H1 (cell line): Measurements from ENCODE around the gene RNF5. TPM values are rescaled to one million over a fixed set of nuclear protein-coding genes. Genes with fewer than 3 reads are reported as not detected.

Experiments used
- CTCF ChIA-PET: fragments of 300-600 bp; sonication (Branson Sonifier 250); formaldehyde crosslinking; loops from one replicate; lab custom pipeline; 2021; ENCODE audit not compliant: partially characterized antibody; lab: Charles Lee
- POLR2A ChIA-PET: fragments of 300-600 bp; sonication (Branson Sonifier 250); formaldehyde crosslinking; loops from one replicate; lab custom pipeline; 2021; ENCODE audit warnings: inconsistent platforms; ENCODE audit not compliant: partially characterized antibody; lab: Charles Lee
- DNase-seq, 2 experiments: peaks; one replicate each; pipeline versions ENCODE4 v3.0.0 to v3.0.0-alpha.2; 2010 to 2022; ENCODE audit warnings: low spot score in 2 of 2, low read depth in 1 of 2, mixed read lengths in 1 of 2
- FAIRE-seq: peaks from 2 replicates; lab custom pipeline; 2011; peaks lifted over from hg19 to GRCh38; lab: Jason Lieb, UNC
- H2AFZ ChIP-seq: 2 replicates; pipeline ENCODE4 v1.8.1; 2012; ENCODE audit warnings: low read length, inconsistent platforms
- H2AK5ac ChIP-seq: 2 replicates; pipeline ENCODE4 v1.6.1; 2013; ENCODE audit warnings: low read depth, low read length
- H2BK120ac ChIP-seq: replicated peaks from 2 replicates; pipeline ENCODE3; 2013; ENCODE audit warnings: low read depth, low read length, inconsistent platforms
- H2BK12ac ChIP-seq: 2 replicates; pipeline ENCODE4 v1.6.1; 2013; ENCODE audit warnings: low read depth, low read length
- H2BK15ac ChIP-seq: 2 replicates; pipeline ENCODE4 v1.6.1; 2013; ENCODE audit warnings: low read length
- H2BK20ac ChIP-seq: 2 replicates; pipeline ENCODE4 v1.6.1; 2013; ENCODE audit warnings: low read length
- H2BK5ac ChIP-seq: 2 replicates; pipeline ENCODE4 v1.6.1; 2013; ENCODE audit warnings: low read depth, low read length
- H3K14ac ChIP-seq: 2 replicates; pipeline ENCODE4 v1.6.1; 2013; ENCODE audit warnings: inconsistent platforms; ENCODE audit not compliant: insufficient read length
- H3K18ac ChIP-seq: 2 replicates; pipeline ENCODE4 v1.6.1; 2013; ENCODE audit warnings: low read length; ENCODE audit errors: extremely low read depth
- H3K23ac ChIP-seq: 2 replicates; pipeline ENCODE4 v1.6.1; 2013; ENCODE audit warnings: inconsistent platforms; ENCODE audit not compliant: insufficient read length
- H3K23me2 ChIP-seq: 2 replicates; pipeline ENCODE4 v1.6.1; 2013; ENCODE audit warnings: low read depth, low read length
- H3K27ac ChIP-seq: 2 replicates; pipeline ENCODE4 v1.6.1; 2011; ENCODE audit warnings: low read depth, low read length, inconsistent platforms
- H3K27me3 ChIP-seq, 4 experiments: replicated peaks in 1 of 4; 1 replicate in 1 of 4; 2 replicates in 3 of 4; pipeline versions ENCODE4 v1.6.1 to v1.8.1; 2011 to 2013; ENCODE audit warnings: low read length in 3 of 4, mild to moderate bottlenecking in 3 of 4, inconsistent platforms in 2 of 4, mixed read lengths in 2 of 4, moderate library complexity in 1 of 4; ENCODE audit not compliant: control insufficient read depth in 3 of 4, insufficient read depth in 3 of 4; ENCODE audit errors: extremely low read depth in 1 of 4
- H3K36me3 ChIP-seq, 4 experiments: 2 replicates each; pipeline versions ENCODE4 v1.6.1 to v1.8.1; 2011 to 2013; ENCODE audit warnings: mild to moderate bottlenecking in 4 of 4, low read length in 3 of 4, moderate library complexity in 2 of 4, control low read depth in 1 of 4, inconsistent platforms in 1 of 4; ENCODE audit not compliant: insufficient read depth in 4 of 4, control insufficient read depth in 2 of 4
- H3K4ac ChIP-seq: replicated peaks from 2 replicates; pipeline ENCODE3; 2013; ENCODE audit warnings: low read length, low read depth, mixed read lengths, inconsistent platforms; ENCODE audit not compliant: insufficient read length
- H3K4me1 ChIP-seq, 4 experiments: replicated peaks in 1 of 4; 1 replicate in 1 of 4; 2 replicates in 3 of 4; pipeline versions ENCODE4 v1.6.1 to v1.8.1; 2011 to 2013; ENCODE audit warnings: low read length in 3 of 4, inconsistent platforms in 2 of 4, mixed read lengths in 1 of 4; ENCODE audit not compliant: insufficient read depth in 4 of 4, control insufficient read depth in 3 of 4
- H3K4me2 ChIP-seq, 2 experiments: 2 replicates each; pipeline versions ENCODE4 v1.6.1 to v1.8.1; 2011 to 2013; ENCODE audit warnings: low read depth in 2 of 2, low read length in 2 of 2, control low read depth in 1 of 2, inconsistent platforms in 1 of 2, mild to moderate bottlenecking in 1 of 2; ENCODE audit not compliant: insufficient read depth in 1 of 2
- H3K4me3 ChIP-seq, 4 experiments: fragments of 200-600, 300-600 bp in 1 of 4; sonication (generic), shearing (Covaris generic), sonication (Bioruptor Twin) in 1 of 4; 2 replicates each; pipeline versions ENCODE4 v1.5.1 to v1.8.1; 2011 to 2016; ENCODE audit warnings: low read length in 4 of 4, low read depth in 3 of 4, control low read depth in 2 of 4, inconsistent platforms in 2 of 4, mild to moderate bottlenecking in 2 of 4, mixed read lengths in 1 of 4, moderate library complexity in 1 of 4; ENCODE audit not compliant: insufficient read depth in 2 of 4; ENCODE audit errors: extremely low read depth in 1 of 4
- H3K56ac ChIP-seq: replicated peaks from 2 replicates; pipeline ENCODE3; 2013; ENCODE audit warnings: low read depth, mild to moderate bottlenecking, mixed read lengths, low read length, inconsistent platforms; ENCODE audit not compliant: insufficient read length
- H3K79me1 ChIP-seq: 2 replicates; pipeline ENCODE4 v1.6.1; 2013; ENCODE audit warnings: low read depth, low read length, control low read depth
- H3K79me2 ChIP-seq, 2 experiments: 2 replicates each; pipeline versions ENCODE4 v1.6.1 to v1.8.1; 2012 to 2013; ENCODE audit warnings: low read length in 2 of 2, mild to moderate bottlenecking in 2 of 2, inconsistent platforms in 1 of 2; ENCODE audit not compliant: insufficient read depth in 2 of 2, control insufficient read depth in 1 of 2
- H3K9ac ChIP-seq, 4 experiments: replicated peaks in 1 of 4; 1 replicate in 1 of 4; 2 replicates in 3 of 4; pipeline versions ENCODE4 v1.6.1 to v1.8.1; 2011 to 2013; ENCODE audit warnings: low read depth in 3 of 4, low read length in 3 of 4, control low read depth in 2 of 4, mild to moderate bottlenecking in 2 of 4, moderate library complexity in 2 of 4, inconsistent platforms in 1 of 4; ENCODE audit errors: extremely low read depth in 1 of 4
- H3K9me3 ChIP-seq, 2 experiments: 2 replicates each; pipeline versions ENCODE4 v1.6.1 to v1.8.1; 2012 to 2013; ENCODE audit warnings: mild to moderate bottlenecking in 2 of 2, moderate library complexity in 2 of 2, control low read depth in 1 of 2, inconsistent platforms in 1 of 2, low read depth in 1 of 2, low read length in 1 of 2, mixed read lengths in 1 of 2; ENCODE audit not compliant: insufficient read depth in 2 of 2
- H4K20me1 ChIP-seq, 2 experiments: replicated peaks in 1 of 2; 2 replicates each; pipeline versions ENCODE3 to v1.8.1; 2011 to 2013; ENCODE audit warnings: inconsistent platforms in 2 of 2, low read length in 2 of 2, mild to moderate bottlenecking in 1 of 2; ENCODE audit not compliant: insufficient read depth in 2 of 2, control insufficient read depth in 1 of 2
- H4K5ac ChIP-seq: 2 replicates; pipeline ENCODE4 v1.6.1; 2013; ENCODE audit warnings: low read length, low read depth, mixed read lengths, inconsistent platforms; ENCODE audit not compliant: insufficient read length
- H4K8ac ChIP-seq: 2 replicates; pipeline ENCODE4 v1.8.0; 2013; ENCODE audit warnings: mild to moderate bottlenecking, moderate library complexity, low read length, inconsistent platforms; ENCODE audit not compliant: insufficient read depth; ENCODE audit errors: extremely low read depth
- H4K91ac ChIP-seq: replicated peaks from 2 replicates; pipeline ENCODE3; 2013; ENCODE audit warnings: low read length, mixed read lengths, inconsistent platforms; ENCODE audit not compliant: insufficient read length
- CEBPB ChIP-seq: IDR thresholded peaks from 2 replicates; pipeline ENCODE4 v1.6.1; 2012; ENCODE audit warnings: low read depth, low read length
- CHD1 ChIP-seq: IDR thresholded peaks from 2 replicates; pipeline ENCODE4 v1.6.1; 2012; ENCODE audit warnings: low read depth, low read length, improper control_type of control experiment
- CREB1 ChIP-seq: IDR thresholded peaks from 2 replicates; pipeline ENCODE4 v1.6.1; 2012; ENCODE audit warnings: inconsistent platforms
- FOSL1 ChIP-seq: IDR thresholded peaks from 2 replicates; pipeline ENCODE4 v1.6.1; 2011; ENCODE audit warnings: mild to moderate bottlenecking, low read depth, low read length, moderate library complexity; ENCODE audit not compliant: insufficient read depth
- JUN ChIP-seq: IDR thresholded peaks from 2 replicates; pipeline ENCODE4 v1.6.1; 2011; ENCODE audit warnings: low read depth, mild to moderate bottlenecking, improper control_type of control experiment, low read length
- KDM1A ChIP-seq: fragments of 200-600, 300-600 bp; sonication (generic); IDR thresholded peaks from 2 replicates; pipeline ENCODE4 v1.7.1; 2016; ENCODE audit warnings: mild to moderate bottlenecking, low read length, borderline replicate concordance
- KDM5A ChIP-seq: fragments of 200-600 bp; IDR thresholded peaks from 2 replicates; pipeline ENCODE4 v1.7.1; 2012; ENCODE audit warnings: mild to moderate bottlenecking, low read length, inconsistent platforms, mixed read lengths
- MAX ChIP-seq: IDR thresholded peaks from 2 replicates; pipeline ENCODE4 v1.6.1; 2012; ENCODE audit warnings: inconsistent platforms
- POLR2A ChIP-seq, 2 experiments: IDR thresholded peaks; 1 replicate in 1 of 2; 2 replicates in 1 of 2; pipeline ENCODE4 v1.6.1; 2011; ENCODE audit warnings: low read depth in 2 of 2, low read length in 2 of 2, mild to moderate bottlenecking in 2 of 2; ENCODE audit errors: control extremely low read depth in 1 of 2
- RBBP5 ChIP-seq: IDR thresholded peaks from 2 replicates; pipeline ENCODE4 v1.7.1; 2012; ENCODE audit warnings: low read depth, mild to moderate bottlenecking, inconsistent platforms, low read length, moderate library complexity, borderline replicate concordance
- WGBS, 2 experiments: shearing (Covaris generic) in 1 of 2; methylation state at CpG; one replicate each; pipeline versions ENCODE4 v1.1.6 to v1.1.7; 2013 to 2015; ENCODE audit warnings: low lambda C conversion rate in 2 of 2, mixed read lengths in 2 of 2, inconsistent platforms in 1 of 2, low coverage in 1 of 2, missing lambda C conversion rate in 1 of 2; ENCODE audit not compliant: insufficient replicate concordance in 2 of 2, insufficient coverage in 1 of 2, insufficient read length in 1 of 2; ENCODE audit errors: extremely low coverage in 1 of 2, missing lambda C conversion rate in 1 of 2; 5-methylcytosine and 5-hydroxymethylcytosine counted together
- polyA plus RNA-seq, 7 experiments: library from polyadenylated mRNA; depleted of rRNA in 3 of 7; stranded (reverse) in 5 of 7; unstranded in 2 of 7; fragments of >200 nt in 5 of 7; fragments of 200-250 nt in 2 of 7; gene quantifications; 1 replicate in 5 of 7; 2 replicates in 1 of 7; 4 replicates in 1 of 7; pipeline versions ENCODE4 v1.2.1 to v1.2.3, GENCODE V29; 2011 to 2013; ENCODE audit warnings: missing spikeins in 2 of 7, mixed read lengths in 2 of 7
- total RNA-seq: library from RNA; stranded (reverse); fragmentation: NEBNext Ultra II Directional; extraction: Animal tissue kit (Norgen Biotek cat#: 25700); gene quantifications from 2 replicates; pipeline ENCODE4 v1.2.1, GENCODE V29; 2021
- TF ChIP-seq, protein P1 (sequence below): IDR thresholded peaks from 2 replicates; pipeline ENCODE4 v1.6.1; 2012; ENCODE audit warnings: low read length, inconsistent platforms

Gene RNF5
- total and polyA plus RNA-seq, 2 of the 8 experiments (the other 6 are each of a cell fraction or from before 2014, with no cell fraction given) = 90.0 to 158 TPM

GRCh38 chr6:32149092-32149755 lies 29.0 kb upstream of the RNF5 start:
- no peaks in the 10 kb centered on the region for H3K79me1 ChIP-seq
- no peaks in the 10 kb centered on the region for H3K9me3 ChIP-seq
- H3K23me2 ChIP-seq = peaks cover 22% of the 10 kb centered on the region
- H3K18ac ChIP-seq = peak overlapping the region; percentile 32; the same call in 1 of the 2 replicates
- no peak overlapping the region for H2BK5ac ChIP-seq
- H4K91ac ChIP-seq = no peak overlapping the region
- H3K23ac ChIP-seq = no peak overlapping the region
- no peak overlapping the region for H3K27ac ChIP-seq
- no peak overlapping the region for H2BK120ac ChIP-seq
- POLR2A ChIA-PET = interaction anchor here (0.8 to 9.2 kb wide), 11 partner anchors 10 to 822 kb away, joined by 3 to 70 read pairs (median 5); partner anchors contain the start of genes AGPAT1, ATF6B, FKBPL and GPSM3
- CTCF ChIA-PET = interaction anchor here (0.8 to 4.7 kb wide), 17 partner anchors 13 to 264 kb away, joined by 3 to 23 read pairs (median 4); partner anchors contain the start of genes ATF6B, GPSM3 and PBX2
- H2AK5ac ChIP-seq = no peak overlapping the region
- H3K4me3 ChIP-seq = peak overlapping the region; percentile 46 to 76 (median 70)
- H2AFZ ChIP-seq = peak overlapping the region; percentile 67; the same call in 1 of the 2 replicates
- H3K9ac ChIP-seq = peak overlapping the region in 3 of 4 experiments; percentile 33 to 47 (median 34); a peak in 1 of 7 replicates
- no peaks in the 10 kb centered on the region for H3K36me3 ChIP-seq
- peaks cover 10 to 33% (median 16%) of the 10 kb centered on the region in 4 experiments for H3K4me1 ChIP-seq
- peak overlapping the region; percentile 85; the same call in 1 of the 2 replicates for H4K8ac ChIP-seq
- FAIRE-seq = no peak
- DNase-seq = no peak
- no peak overlapping the region; the same call in 1 of the 2 replicates for H2BK15ac ChIP-seq
- H2BK20ac ChIP-seq = no peak overlapping the region
- peak overlapping the region; percentile 94 to 100 for H3K4me2 ChIP-seq
- no peaks in the 10 kb centered on the region for H3K79me2 ChIP-seq
- H3K56ac ChIP-seq = no peak overlapping the region
- H3K4ac ChIP-seq = no peak overlapping the region
- WGBS, 2 experiments = 13% methylated on average over 43 of the region's 47 CpGs; no CpG with 5 or more reads in 1 of the 2 experiments
- H2BK12ac ChIP-seq = no peak overlapping the region; the same call in 1 of the 2 replicates
- peaks cover 4 to 41% (median 37%) of the 10 kb centered on the region in 4 experiments for H3K27me3 ChIP-seq
- H3K14ac ChIP-seq = no peak overlapping the region
- H4K20me1 ChIP-seq = no peaks in the 10 kb centered on the region
- no peak overlapping the region for H4K5ac ChIP-seq
- TF ChIP-seq JUN (no peak), KDM1A (no peak), KDM5A (no peak), FOSL1 (no peak), CREB1 (no peak), CHD1 (no peak), RBBP5 (0 out of 2 replicates have a peak, but pooled peaks have one; percentile 36), CEBPB (no peak), MAX (no peak), POLR2A (IDR thresholded peaks at IDR 0.05; ENCODE audit: control extremely low read depth in 1 of 2, low read depth in 2 of 2, low read length in 2 of 2) (no peak; a peak in 1 of 3 replicates)
- TF ChIP-seq, protein P1, sequence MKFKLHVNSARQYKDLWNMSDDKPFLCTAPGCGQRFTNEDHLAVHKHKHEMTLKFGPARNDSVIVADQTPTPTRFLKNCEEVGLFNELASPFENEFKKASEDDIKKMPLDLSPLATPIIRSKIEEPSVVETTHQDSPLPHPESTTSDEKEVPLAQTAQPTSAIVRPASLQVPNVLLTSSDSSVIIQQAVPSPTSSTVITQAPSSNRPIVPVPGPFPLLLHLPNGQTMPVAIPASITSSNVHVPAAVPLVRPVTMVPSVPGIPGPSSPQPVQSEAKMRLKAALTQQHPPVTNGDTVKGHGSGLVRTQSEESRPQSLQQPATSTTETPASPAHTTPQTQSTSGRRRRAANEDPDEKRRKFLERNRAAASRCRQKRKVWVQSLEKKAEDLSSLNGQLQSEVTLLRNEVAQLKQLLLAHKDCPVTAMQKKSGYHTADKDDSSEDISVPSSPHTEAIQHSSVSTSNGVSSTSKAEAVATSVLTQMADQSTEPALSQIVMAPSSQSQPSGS = no peak
